Panc1 (cell line): ENCODE results near the gene CRABP1. TPM values are rescaled to one million over a fixed set of nuclear protein-coding genes. Genes with fewer than 3 reads are reported as not detected.

Experiments used
- ATAC-seq: fragments of 200-7000 bp; cut with Tn5 transposase; 2 replicates; pipeline ENCODE4 v1.9.1; 2020; ENCODE audit warnings: mild to moderate bottlenecking, moderate library complexity
- BruUV-seq: library from RNA; stranded (reverse); fragments of 400-500 nt; replicated peaks from 2 replicates; lab custom pipeline; 2021; lab: Mats Ljungman, UMichigan
- CTCF ChIA-PET: fragments of 300-600 bp; sonication (Branson Sonifier 250); formaldehyde crosslinking; loops from one replicate; lab custom pipeline; 2022; ENCODE audit warnings: antibody characterized with exemption; lab: Charles Lee
- POLR2A ChIA-PET: fragments of 300-600 bp; sonication (Branson Sonifier 250); formaldehyde crosslinking; loops from one replicate; lab custom pipeline; 2022; ENCODE audit warnings: antibody characterized with exemption; lab: Charles Lee
- DNase-seq: peaks from one replicate; pipeline ENCODE4 v3.0.0-alpha.2; 2010; ENCODE audit warnings: low read depth, low spot score
- H3K27ac ChIP-seq: 2 replicates; pipeline ENCODE4 v1.5.1; 2011; ENCODE audit warnings: mild to moderate bottlenecking, low read length, inconsistent platforms
- H3K27me3 ChIP-seq: fragments of 200-500 bp; sonication (Bioruptor generic); 2 replicates; pipeline ENCODE4 v1.6.0; 2014; ENCODE audit warnings: low read length, inconsistent platforms; ENCODE audit not compliant: control insufficient read depth, insufficient read depth
- H3K36me3 ChIP-seq: fragments of 200-500 bp; sonication (Bioruptor generic); 2 replicates; pipeline ENCODE4 v1.5.1; 2014; ENCODE audit warnings: inconsistent platforms, mild to moderate bottlenecking, low read length, moderate library complexity; ENCODE audit not compliant: control insufficient read depth, insufficient read depth
- H3K4me1 ChIP-seq: 2 replicates; pipeline ENCODE4 v1.5.1; 2011; ENCODE audit warnings: inconsistent platforms, mild to moderate bottlenecking, low read length, moderate library complexity; ENCODE audit not compliant: control insufficient read depth, insufficient read depth
- H3K4me3 ChIP-seq, 2 experiments: 2 replicates each; pipeline ENCODE4 v1.5.1; 2011 to 2012; ENCODE audit warnings: low read depth in 2 of 2, low read length in 2 of 2, mild to moderate bottlenecking in 2 of 2, inconsistent platforms in 1 of 2, moderate library complexity in 1 of 2
- H3K9me3 ChIP-seq: fragments of 200-500 bp; sonication (Bioruptor generic); 2 replicates; pipeline ENCODE4 v1.5.1; 2014; ENCODE audit warnings: low read depth, mild to moderate bottlenecking, inconsistent platforms, low read length, moderate library complexity; ENCODE audit not compliant: control insufficient read depth, insufficient read depth
- POLR2AphosphoS5 ChIP-seq: IDR thresholded peaks from 2 replicates; pipeline ENCODE4 v1.6.1; 2012; ENCODE audit warnings: mild to moderate bottlenecking, low read depth, low read length, moderate library complexity
- REST ChIP-seq, 2 experiments: IDR thresholded peaks; 2 replicates each; pipeline ENCODE4 v1.6.1; 2011 to 2012; ENCODE audit warnings: low read depth in 2 of 2, control low read depth in 1 of 2, low read length in 1 of 2, mild to moderate bottlenecking in 1 of 2, moderate library complexity in 1 of 2; ENCODE audit not compliant: insufficient read depth in 1 of 2
- SIN3A ChIP-seq: IDR thresholded peaks from 2 replicates; pipeline ENCODE4 v1.6.1; 2012; ENCODE audit warnings: low read depth, mild to moderate bottlenecking, low read length, moderate library complexity, borderline replicate concordance; ENCODE audit not compliant: insufficient read depth
- TCF7L2 ChIP-seq: IDR thresholded peaks from 2 replicates; pipeline ENCODE4 v1.6.1; 2011; ENCODE audit warnings: mild to moderate bottlenecking, low read depth, low read length, inconsistent platforms
- in situ Hi-C: cut with HindIII; loops from 2 replicates; pipeline ENCODE4 v1.10.0; 2016; ENCODE audit warnings: low sequenced_read_pairs, low pct_unique_long_range_greater_than_20kb
- intact Hi-C: fragments of 100-400 bp; cut with micrococcal nuclease; formaldehyde crosslinking; loops from one replicate; pipeline ENCODE4 v1.10.0; 2022; ENCODE audit not compliant: unreplicated experiment
- total RNA-seq: library from RNA; stranded (reverse); gene quantifications from one replicate; pipeline ENCODE4 v1.2.1, GENCODE V29; 2021; ENCODE audit not compliant: unreplicated experiment
- TF ChIP-seq, protein P1 (sequence below): fragments of 450-650 bp; IDR thresholded peaks from 2 replicates; pipeline ENCODE4 v1.5.1; 2017; ENCODE audit warnings: mild to moderate bottlenecking

CRABP1 gene
- total RNA-seq, 1 experiment from 2014 or later, result 6.7 TPM

GRCh38 chr15:78370013-78370412, 29.9 kb downstream of the CRABP1 start:
- Histone ChIP-seq H3K27ac (no peak overlapping the region), H3K9me3 (no peaks in the 10 kb centered on the region), H3K4me3 (no peak overlapping the region), H3K36me3 (no peaks in the 10 kb centered on the region), H3K4me1 (no peaks in the 10 kb centered on the region), H3K27me3 (peaks cover under 1% of the 10 kb centered on the region; the same call in 1 of the 2 replicates)
- intact Hi-C loops, result no loop called here
- CTCF ChIA-PET, result interaction anchor here (0.6 kb wide), 2 partner anchors 19 to 24 kb away, joined by 3 to 4 read pairs; no protein-coding TSS in a partner anchor
- in situ Hi-C loops, result no loop called here
- ATAC-seq, result no peak
- no peak for DNase-seq
- BruUV-seq, result no TSS peak
- POLR2A ChIA-PET, result no interaction called here
- TF ChIP-seq REST (IDR thresholded peaks at IDR 0.05; ENCODE audit: insufficient read depth in 1 of 2, low read depth in 2 of 2, low read length in 1 of 2), result no peak
- TF ChIP-seq POLR2AphosphoS5, result no peak
- no peak for TF ChIP-seq SIN3A
- TF ChIP-seq, protein P1, sequence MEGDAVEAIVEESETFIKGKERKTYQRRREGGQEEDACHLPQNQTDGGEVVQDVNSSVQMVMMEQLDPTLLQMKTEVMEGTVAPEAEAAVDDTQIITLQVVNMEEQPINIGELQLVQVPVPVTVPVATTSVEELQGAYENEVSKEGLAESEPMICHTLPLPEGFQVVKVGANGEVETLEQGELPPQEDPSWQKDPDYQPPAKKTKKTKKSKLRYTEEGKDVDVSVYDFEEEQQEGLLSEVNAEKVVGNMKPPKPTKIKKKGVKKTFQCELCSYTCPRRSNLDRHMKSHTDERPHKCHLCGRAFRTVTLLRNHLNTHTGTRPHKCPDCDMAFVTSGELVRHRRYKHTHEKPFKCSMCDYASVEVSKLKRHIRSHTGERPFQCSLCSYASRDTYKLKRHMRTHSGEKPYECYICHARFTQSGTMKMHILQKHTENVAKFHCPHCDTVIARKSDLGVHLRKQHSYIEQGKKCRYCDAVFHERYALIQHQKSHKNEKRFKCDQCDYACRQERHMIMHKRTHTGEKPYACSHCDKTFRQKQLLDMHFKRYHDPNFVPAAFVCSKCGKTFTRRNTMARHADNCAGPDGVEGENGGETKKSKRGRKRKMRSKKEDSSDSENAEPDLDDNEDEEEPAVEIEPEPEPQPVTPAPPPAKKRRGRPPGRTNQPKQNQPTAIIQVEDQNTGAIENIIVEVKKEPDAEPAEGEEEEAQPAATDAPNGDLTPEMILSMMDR, result no peak
- no peak for TF ChIP-seq TCF7L2

- Histone ChIP-seq H3K9me3 (no peaks in the 10 kb centered on the region), H3K27me3 (no peaks in the 10 kb centered on the region; the same call in 1 of the 2 replicates), H3K4me1 (no peaks in the 10 kb centered on the region), H3K27ac (no peak overlapping the region), H3K36me3 (no peaks in the 10 kb centered on the region), H3K4me3 (no peak overlapping the region)
- ChIA-PET CTCF (no interaction called here), POLR2A (no interaction called here)
- intact Hi-C loops, result no loop called here
- no TSS peak for BruUV-seq
- no peak for DNase-seq
- peak; percentile 44; the same call in 1 of the 2 replicates for ATAC-seq
- TF ChIP-seq POLR2AphosphoS5 (no peak), REST (IDR thresholded peaks at IDR 0.05; ENCODE audit: insufficient read depth in 1 of 2, low read depth in 2 of 2, low read length in 1 of 2) (no peak), TCF7L2 (no peak), SIN3A (no peak)
- TF ChIP-seq, protein P1, result no peak
- in situ Hi-C loops, result no loop called here
Measured at GRCh38 chr15:78372880-78373279, 32.7 kb downstream of the CRABP1 start.
